ENCODE data around the gene PSMC2.
"Not testable (repeated sequence)": the region's sequence is repeated elsewhere in the genome, so short reads cannot be mapped to it uniquely, and the experiment has no call there.

Gene PSMC2

GRCh38 chr7:103379270-103379975 is 32.0 kb downstream of the PSMC2 start:
- DNase-seq = peak in 3 of 4 experiments; percentile 12 to 58 (median 52)

GRCh38 chr7:103380395-103381191 is 33.1 kb downstream of the PSMC2 start:
- DNase-seq = no peak

- DNase-seq = no peak
Observed at GRCh38 chr7:103381280-103382031, 34.0 kb downstream of the PSMC2 start.

DNA sequence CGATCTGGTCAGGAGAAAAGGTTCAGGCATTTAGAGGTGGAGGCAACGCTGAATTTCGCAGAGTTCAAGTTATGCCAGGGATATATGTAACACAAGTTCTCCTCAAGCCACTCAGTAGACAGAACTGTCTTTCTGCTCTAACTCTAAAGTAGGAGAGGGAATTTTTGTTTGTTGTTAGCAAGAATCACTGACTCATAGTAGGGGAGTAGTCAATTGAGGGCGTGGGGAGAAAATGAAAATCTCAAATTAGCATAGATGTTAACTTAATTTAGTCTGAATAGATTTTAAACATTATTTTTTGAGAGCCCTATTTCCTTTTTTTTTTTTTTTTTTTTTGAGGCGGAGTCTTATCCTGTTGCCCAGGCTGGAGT is 34.6 kb downstream of the PSMC2 start:
- DNase-seq = no peak

- DNase-seq = peak; percentile 35 to 69 (median 50)
Observed at GRCh38 chr7:103387242-103387641, 39.8 kb downstream of the PSMC2 start.

DNA sequence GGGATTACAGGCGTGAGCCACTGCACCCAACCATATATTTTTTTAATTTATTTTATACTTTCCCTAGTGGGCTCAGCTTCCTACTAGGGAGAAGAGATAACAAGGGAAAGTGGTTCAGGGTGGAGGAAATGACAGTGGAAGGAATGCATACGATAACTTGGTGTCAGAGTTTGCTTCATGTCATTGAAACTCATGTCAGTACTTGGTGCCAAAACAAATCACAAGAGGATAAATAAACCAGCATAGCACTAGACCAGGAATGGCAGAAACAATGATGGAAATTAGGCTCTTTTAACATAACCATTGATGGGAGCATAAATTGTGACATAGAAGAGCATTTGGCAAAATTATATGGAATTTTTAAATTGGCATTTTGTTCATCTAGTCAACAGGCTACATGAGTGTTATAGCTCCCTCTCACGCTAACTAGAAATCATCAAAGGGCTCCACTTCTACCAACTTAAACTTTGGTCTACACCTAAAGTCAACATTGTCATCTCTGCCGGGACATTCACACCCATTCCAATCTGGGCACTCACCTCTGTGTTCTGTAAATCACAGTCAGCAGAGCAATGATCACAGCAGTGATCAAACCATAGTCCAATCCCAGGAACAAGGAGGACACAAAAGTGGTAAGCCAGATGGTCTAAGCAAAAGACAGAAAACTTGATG is 41.2 kb downstream of the PSMC2 start:
- no peak for DNase-seq

GRCh38 chr7:103389263-103389662 is 41.8 kb downstream of the PSMC2 start:
- DNase-seq = no peak

DNA sequence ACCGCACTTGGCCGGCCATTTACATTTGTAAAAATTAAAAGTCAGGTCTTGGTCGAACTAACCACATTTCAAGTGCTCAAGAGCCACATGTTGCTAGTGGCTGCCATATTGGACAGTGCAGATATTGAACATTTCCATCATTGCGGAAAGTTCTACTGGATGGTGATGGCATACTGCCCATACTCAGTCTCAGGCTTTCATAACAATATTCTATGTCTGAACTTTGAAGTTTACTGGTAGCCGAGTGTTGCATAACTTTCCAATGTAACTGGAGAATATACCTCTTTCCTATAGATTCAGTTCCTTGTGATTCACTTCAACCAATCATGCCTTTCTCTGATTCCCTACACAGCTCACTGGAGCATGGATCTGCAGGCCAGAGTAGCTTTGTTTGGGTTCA is 43.7 kb downstream of the PSMC2 start:
- DNase-seq = no peak

DNA sequence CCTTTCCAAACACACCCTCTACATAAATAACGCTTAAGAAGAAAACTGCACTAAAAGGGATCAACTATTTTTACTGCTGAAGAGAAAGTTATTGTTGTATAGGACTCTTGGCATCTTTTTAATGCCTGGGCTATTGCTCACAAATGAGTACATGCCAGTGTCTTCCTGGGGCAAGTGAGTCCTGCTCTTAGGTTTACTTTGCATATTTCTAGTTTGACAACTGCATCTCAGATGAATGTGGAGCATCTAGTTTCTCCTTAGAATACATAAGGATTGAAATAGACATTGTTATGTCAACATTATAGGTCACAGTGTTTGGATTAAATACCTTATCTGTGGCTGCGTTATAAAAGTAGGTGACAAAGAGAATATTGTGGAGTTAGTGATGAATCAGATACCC is 44.5 kb downstream of the PSMC2 start:
- DNase-seq = no peak

DNA sequence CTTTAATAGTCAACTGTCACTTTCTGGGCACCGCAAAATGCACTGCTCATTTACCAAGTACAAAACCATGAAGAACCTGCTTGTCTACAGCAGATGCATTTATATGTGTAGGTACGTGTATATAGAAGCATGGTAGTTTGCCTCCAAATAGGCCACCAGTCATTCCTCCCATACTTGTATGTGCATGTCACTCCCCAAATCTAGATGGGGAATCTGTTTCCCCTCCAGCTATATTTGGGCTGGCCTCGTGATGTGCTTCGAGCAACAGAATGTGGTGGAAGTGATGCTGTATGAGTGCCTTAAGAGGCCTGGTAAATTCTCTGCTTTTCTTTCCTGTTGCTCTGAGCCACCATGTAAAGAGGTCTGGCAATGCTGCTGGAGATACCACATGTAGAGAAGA is 47.1 kb downstream of the PSMC2 start:
- DNase-seq = no peak

DNA sequence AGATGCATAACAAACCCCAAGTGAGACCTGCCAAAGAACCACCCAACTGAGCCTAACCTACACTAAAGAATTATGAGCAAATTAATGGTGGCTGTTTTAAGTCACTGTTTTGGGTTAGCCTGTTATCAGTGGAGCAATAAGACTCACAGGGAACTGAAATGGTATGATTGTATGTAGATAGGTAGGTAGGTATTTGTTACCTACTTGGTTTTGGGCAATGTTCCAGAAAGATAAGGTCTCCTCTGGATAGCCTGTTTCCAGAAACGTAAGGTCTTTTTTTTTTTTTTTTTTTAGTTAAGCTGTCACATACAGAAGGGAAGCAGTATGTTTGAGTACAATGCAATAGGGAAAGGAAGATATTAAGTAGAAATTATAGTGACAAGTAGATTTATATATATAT is 47.6 kb downstream of the PSMC2 start:
- no peak for DNase-seq

- no peak for DNase-seq
Observed at GRCh38 chr7:103396471-103396870, 49.0 kb downstream of the PSMC2 start.

DNA sequence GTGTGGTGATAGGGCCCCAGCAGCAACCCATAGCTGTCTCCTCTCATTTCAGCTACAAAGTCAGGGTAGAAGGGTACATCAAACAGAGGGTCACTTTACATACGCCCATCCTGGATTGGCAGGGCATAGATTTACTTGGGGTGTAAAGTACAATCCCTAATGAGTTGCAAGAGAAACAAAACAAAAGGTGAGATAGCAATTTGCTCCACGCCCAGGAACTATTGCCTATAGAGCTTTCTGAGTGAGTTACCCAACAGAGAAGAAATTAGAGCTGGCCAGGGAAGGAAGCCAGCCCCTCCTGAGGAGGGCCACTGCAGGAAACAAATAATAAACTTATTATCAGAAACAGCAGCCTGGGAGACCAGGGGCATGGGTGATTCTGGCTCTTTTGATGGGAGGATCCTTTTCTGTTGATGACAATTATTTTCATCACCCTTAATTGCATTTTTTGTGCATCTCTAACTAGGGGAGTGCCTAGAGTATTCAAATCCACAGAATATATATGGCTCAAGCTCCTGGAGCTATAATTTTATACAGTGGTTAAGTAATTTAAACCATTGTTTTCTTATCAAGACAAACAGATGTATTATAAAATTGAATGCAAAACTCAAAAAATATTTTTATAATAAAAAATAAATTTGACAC is 51.2 kb downstream of the PSMC2 start:
- DNase-seq = no peak

- DNase-seq = not testable (repeated sequence)
Observed at GRCh38 chr7:103399687-103400086, 52.2 kb downstream of the PSMC2 start.

- DNase-seq = not testable (repeated sequence)
Observed at GRCh38 chr7:103405789-103406613, 58.6 kb downstream of the PSMC2 start.

DNA sequence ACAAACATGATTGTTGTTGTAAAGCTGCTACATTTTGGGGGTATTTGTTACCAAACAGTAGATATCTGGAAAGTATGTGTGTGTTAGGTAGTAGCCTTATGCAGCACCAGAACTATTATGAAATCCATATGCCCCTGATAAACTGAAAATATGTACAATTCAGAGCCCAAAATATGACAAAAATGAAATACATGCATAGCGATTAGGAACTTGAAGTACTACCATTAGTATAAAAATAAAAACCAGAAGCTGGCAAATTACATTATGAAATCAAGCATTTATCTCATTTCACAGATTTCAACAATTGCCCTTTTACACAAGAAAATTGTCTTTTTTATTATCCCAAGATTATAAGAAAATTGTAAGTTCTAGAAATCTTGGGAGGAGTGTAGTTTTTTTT is 64.7 kb downstream of the PSMC2 start:
- DNase-seq = no peak

DNA sequence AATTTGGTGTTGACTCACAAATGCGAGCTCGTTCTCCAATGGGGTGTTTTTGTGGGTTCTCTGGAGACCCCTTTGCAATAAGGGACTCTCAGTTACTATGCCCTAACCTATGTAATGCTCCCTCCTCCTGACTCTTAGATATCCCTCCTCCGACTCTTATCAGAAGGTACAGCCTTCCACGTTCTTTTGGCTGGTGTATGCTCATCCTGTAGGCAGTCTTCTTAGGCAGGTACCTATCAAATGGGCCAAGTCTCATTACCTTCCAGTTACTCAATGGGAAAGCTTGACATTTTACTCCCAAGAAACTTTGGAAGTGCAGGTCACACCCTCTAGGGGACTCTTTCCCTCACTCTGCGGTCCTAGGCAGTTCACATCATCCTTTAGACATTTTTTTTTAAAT is 66.0 kb downstream of the PSMC2 start:
- no peak for DNase-seq

GRCh38 chr7:103418241-103418640 is 70.8 kb downstream of the PSMC2 start:
- peak; percentile 45 to 65 (median 59) for DNase-seq

Measured in suppressor macrophage (primary cell).